Mucosa of descending colon (tissue), 3 donors: ENCODE measurements around the gene MRPS5. TPM values are rescaled to one million over a fixed set of nuclear protein-coding genes. Genes with fewer than 3 reads are reported as not detected.

Source experiments
- ATAC-seq: fragments of 200-7000 bp; cut with Tn5 transposase; one replicate; pipeline ENCODE4 v1.9.1; 2020; ENCODE audit warnings: mild to moderate bottlenecking, moderate library complexity
- DNase-seq, 3 donors: peaks; one replicate each; pipeline ENCODE4 v3.0.0-alpha.2; 2020
- H3K36me3 ChIP-seq: fragments of 200-600 bp; one replicate; pipeline ENCODE4 v1.8.0; 2021; ENCODE audit warnings: low read depth, mild to moderate bottlenecking
- H3K4me1 ChIP-seq: fragments of 200-600 bp; one replicate; pipeline ENCODE4 v1.8.0; 2021; ENCODE audit warnings: low read depth, mild to moderate bottlenecking
- H3K4me3 ChIP-seq: fragments of 200-600 bp; one replicate; pipeline ENCODE4 v1.8.0; 2021; ENCODE audit warnings: mild to moderate bottlenecking
- H3K9me3 ChIP-seq: fragments of 200-600 bp; one replicate; pipeline ENCODE4 v1.8.0; 2021; ENCODE audit warnings: mild to moderate bottlenecking
- CTCF ChIP-seq: fragments of 200-600 bp; IDR thresholded peaks from one replicate; pipeline ENCODE4 v1.8.0; 2022; ENCODE audit warnings: antibody characterized with exemption, mild to moderate bottlenecking
- intact Hi-C, 2 donors: fragments of 100-400 bp; cut with DNase I in 1 of 2; cut with micrococcal nuclease in 1 of 2; formaldehyde crosslinking; loops; one replicate each; pipeline versions ENCODE4 v1.11.0 to v1.11.1; 2022; cut with DNase I, micrococcal nuclease
- total RNA-seq, 3 donors: library from RNA; stranded (reverse); fragmentation: NEBNext Ultra II Directional in 2 of 3; extraction: Animal tissue kit (Norgen Biotek cat#: 25700) in 2 of 3; gene quantifications; one replicate each; pipeline versions ENCODE4 v1.2.1 to v1.2.4, GENCODE V29; 2021 to 2023
- donor health status: DM: no; HTN: no; CAD: no; lungs with moderate emphysema.
- donor health status: DM: no; HTN: no; CAD: no.
- donor health status: DM: no; HTN: yes; CAD: no.

Gene MRPS5
- total RNA-seq, 3 donors from 2014 or later: 65.1 to 69.6 (median 68.6) TPM

GRCh38 chr2:95046371-95047112 lies 75.1 kb downstream of the MRPS5 start:
- ATAC-seq (no peak), DNase-seq (no peak)
- H3K4me3 ChIP-seq: no peak overlapping the region
- H3K4me1 ChIP-seq: no peaks in the 10 kb centered on the region
- intact Hi-C loops: no loop called here
- no peaks in the 10 kb centered on the region for H3K9me3 ChIP-seq
- no peaks in the 10 kb centered on the region for H3K36me3 ChIP-seq
- TF ChIP-seq CTCF: no peak

- H3K4me3 ChIP-seq: no peak overlapping the region
- TF ChIP-seq CTCF: no peak
- H3K4me1 ChIP-seq: no peaks in the 10 kb centered on the region
- DNase-seq: no peak
- intact Hi-C loops: no loop called here
- no peaks in the 10 kb centered on the region for H3K9me3 ChIP-seq
- ATAC-seq: no peak
- H3K36me3 ChIP-seq: no peaks in the 10 kb centered on the region
Observed at GRCh38 chr2:95044601-95045000, 77.0 kb downstream of the MRPS5 start.

GRCh38 chr2:95043300-95044093 lies 78.1 kb downstream of the MRPS5 start:
- TF ChIP-seq CTCF: no peak
- DNase-seq (peak; percentile 51 to 66 (median 55)), ATAC-seq (peak; percentile 53)
- H3K4me3 ChIP-seq: no peak overlapping the region
- intact Hi-C loops: no loop called here
- H3K4me1 ChIP-seq: no peaks in the 10 kb centered on the region
- H3K36me3 ChIP-seq: no peaks in the 10 kb centered on the region
- H3K9me3 ChIP-seq: no peaks in the 10 kb centered on the region

- Histone ChIP-seq H3K4me1 (no peaks in the 10 kb centered on the region), H3K9me3 (no peaks in the 10 kb centered on the region), H3K36me3 (no peaks in the 10 kb centered on the region), H3K4me3 (no peak overlapping the region)
- intact Hi-C loops: no loop called here
- TF ChIP-seq CTCF: no peak
- no peak for DNase-seq
- peak; percentile 24 for ATAC-seq
Observed at GRCh38 chr2:95042472-95043271, 78.9 kb downstream of the MRPS5 start.

- ATAC-seq: no peak
- H3K4me1 ChIP-seq: no peaks in the 10 kb centered on the region
- TF ChIP-seq CTCF: no peak
- intact Hi-C loops: no loop called here
- no peak for DNase-seq
- no peak overlapping the region for H3K4me3 ChIP-seq
- H3K9me3 ChIP-seq: no peaks in the 10 kb centered on the region
- H3K36me3 ChIP-seq: no peaks in the 10 kb centered on the region
Observed at GRCh38 chr2:95041824-95042442, 79.7 kb downstream of the MRPS5 start.
